GM19025 (cell line): ENCODE results near the gene ANXA11.

Experiments
- ATAC-seq: cut with Tn5 transposase; IDR thresholded peaks from one replicate; pipeline ENCODE4 v1.9.1; 2021; ENCODE audit warnings: mild to moderate bottlenecking, low read depth, moderate library complexity; ENCODE audit not compliant: unreplicated experiment

The ANXA11 gene

GRCh38 chr10:80167471-80168161 is 37.7 kb downstream of the ANXA11 start:
- ATAC-seq = no peak

- ATAC-seq = no peak
Measured at GRCh38 chr10:80166581-80167470, 38.5 kb downstream of the ANXA11 start.

- no peak for ATAC-seq
Measured at GRCh38 chr10:80165173-80165572, 40.2 kb downstream of the ANXA11 start.

- no peak for ATAC-seq
Measured at GRCh38 chr10:80164596-80164995, 40.7 kb downstream of the ANXA11 start.

GRCh38 chr10:80163741-80164341 is 41.5 kb downstream of the ANXA11 start:
- ATAC-seq = no peak

- ATAC-seq = no peak
Measured at GRCh38 chr10:80161321-80162083, 43.8 kb downstream of the ANXA11 start.

- ATAC-seq = no peak
Measured at GRCh38 chr10:80160361-80161320, 44.7 kb downstream of the ANXA11 start.

- no peak for ATAC-seq
Measured at GRCh38 chr10:80159166-80159873, 46.0 kb downstream of the ANXA11 start.

GRCh38 chr10:80158598-80159127 is 46.7 kb downstream of the ANXA11 start:
- ATAC-seq = no peak

- ATAC-seq = no peak
Measured at GRCh38 chr10:80158126-80158525, 47.2 kb downstream of the ANXA11 start.

GRCh38 chr10:80157561-80157960 is 47.8 kb downstream of the ANXA11 start:
- ATAC-seq = no peak

- ATAC-seq = no peak
Measured at GRCh38 chr10:80156216-80156615, 49.1 kb downstream of the ANXA11 start.

GRCh38 chr10:80155696-80156215 is 49.6 kb downstream of the ANXA11 start:
- no peak for ATAC-seq

GRCh38 chr10:80154978-80155695 is 50.2 kb downstream of the ANXA11 start:
- ATAC-seq = no peak

GRCh38 chr10:80154626-80154977 is 50.7 kb downstream of the ANXA11 start:
- ATAC-seq = no peak

- no peak for ATAC-seq
Measured at GRCh38 chr10:80153460-80153859, 51.9 kb downstream of the ANXA11 start.

- no peak for ATAC-seq
Measured at GRCh38 chr10:80152820-80153219, 52.5 kb downstream of the ANXA11 start.

GRCh38 chr10:80150172-80150571 is 55.2 kb downstream of the ANXA11 start:
- no peak for ATAC-seq
